HepG2 (cell line): ENCODE measurements around the gene UBE3D.

Experiments used
- CREB3 ChIP-seq: sonication (generic); formaldehyde crosslinking; IDR thresholded peaks from 2 replicates; pipeline ENCODE4 v1.5.0; 2020; ENCODE audit warnings: missing genetic modification reagents
- TFE3 ChIP-seq: IDR thresholded peaks from 2 replicates; pipeline ENCODE4 v1.6.1; 2016

DNA sequence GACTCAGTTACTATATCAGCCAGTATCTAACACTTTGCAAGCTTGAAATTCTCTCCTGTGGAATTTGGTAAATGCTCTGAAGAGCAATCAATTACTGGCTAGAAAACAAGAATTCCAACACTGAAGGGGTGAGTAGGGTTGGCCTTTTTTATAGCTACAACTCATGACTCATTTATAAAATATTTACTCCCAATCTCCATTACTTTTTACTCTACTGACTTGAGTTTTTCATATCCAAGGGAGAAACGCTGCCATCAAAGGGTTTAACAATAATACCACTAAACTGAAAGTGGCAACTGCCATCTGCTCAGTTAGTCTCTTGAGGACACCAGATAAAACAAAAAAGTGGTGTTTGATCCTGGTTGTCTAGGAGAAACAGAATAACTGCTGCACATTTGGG is 203.1 kb downstream of the UBE3D start:
- TF ChIP-seq TFE3 (CRISPR knock-in tag) (no peak), CREB3 (CRISPR knock-in tag) (no peak)
